GM18505 (cell line): ENCODE measurements around the gene MYOM3.

Experiments
- ATAC-seq: cut with Tn5 transposase; IDR thresholded peaks from one replicate; pipeline ENCODE4 v1.9.1; 2021; ENCODE audit not compliant: unreplicated experiment
- POLR2A ChIP-seq: IDR thresholded peaks from 4 replicates; pipeline ENCODE4 v1.6.1; 2011; ENCODE audit warnings: borderline replicate concordance; ENCODE audit not compliant: insufficient read depth, insufficient read length; ENCODE audit errors: extremely low read depth

The MYOM3 gene

DNA sequence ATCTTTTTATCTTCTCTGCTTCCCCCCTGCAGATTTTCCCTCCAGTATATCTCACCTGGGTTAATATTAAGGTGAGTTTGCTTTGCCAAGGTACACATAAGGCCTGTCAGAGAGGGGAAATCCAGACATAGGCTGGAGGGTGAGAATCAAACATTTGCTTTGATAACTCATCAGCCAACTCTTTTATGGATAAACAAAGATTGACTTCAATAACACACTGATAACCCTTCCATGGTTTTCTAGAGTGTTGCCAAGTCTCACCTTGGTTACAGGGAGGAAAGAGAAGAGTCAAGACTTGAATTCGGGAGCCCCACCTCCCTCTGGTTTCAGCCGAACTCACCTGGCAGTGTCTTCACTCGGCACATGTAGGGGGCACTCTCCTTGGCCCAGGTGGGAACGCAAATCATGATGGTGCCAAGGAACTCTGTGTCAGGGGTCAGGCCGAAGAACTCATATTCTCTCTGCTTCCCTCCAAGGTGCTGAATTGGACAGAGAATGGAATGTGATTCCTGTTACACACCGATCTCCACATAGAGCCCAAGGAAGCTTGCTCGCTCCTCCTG is 15.9 kb upstream of the MYOM3 start:
- ATAC-seq, result no peak
- no peak for TF ChIP-seq POLR2A

DNA sequence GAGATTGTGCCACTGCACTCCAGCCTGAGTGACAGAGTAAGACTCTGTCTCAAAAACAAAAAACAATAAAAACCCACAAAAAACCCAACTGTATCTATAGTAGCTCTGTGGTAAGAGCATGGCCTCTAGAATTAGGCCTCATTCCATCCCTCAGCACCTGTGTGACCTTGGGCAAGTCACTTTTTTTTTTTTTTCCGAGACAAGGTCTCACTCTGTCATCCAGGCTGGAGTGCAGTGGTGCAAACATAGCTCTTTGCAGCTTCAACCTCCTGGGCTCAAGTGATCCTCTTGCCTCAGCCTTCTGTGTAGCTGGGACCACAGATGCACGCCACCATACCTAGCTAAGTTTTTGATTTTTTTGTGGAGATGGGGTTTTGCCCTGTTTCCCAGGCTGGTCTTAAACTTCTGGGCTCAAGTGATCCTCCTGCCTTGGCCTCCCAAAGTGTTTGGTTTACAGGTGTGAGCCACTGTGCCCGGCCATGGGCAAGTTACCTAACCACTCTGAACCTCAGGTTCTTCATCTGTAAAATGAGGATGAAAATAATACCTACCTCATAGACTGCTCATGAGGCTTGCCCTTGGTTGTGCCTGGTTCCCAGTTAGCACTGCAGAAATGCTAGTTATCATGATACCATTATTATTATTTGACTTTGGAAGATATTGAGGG is 15.3 kb upstream of the MYOM3 start:
- ATAC-seq, result no peak
- TF ChIP-seq POLR2A, result no peak

DNA sequence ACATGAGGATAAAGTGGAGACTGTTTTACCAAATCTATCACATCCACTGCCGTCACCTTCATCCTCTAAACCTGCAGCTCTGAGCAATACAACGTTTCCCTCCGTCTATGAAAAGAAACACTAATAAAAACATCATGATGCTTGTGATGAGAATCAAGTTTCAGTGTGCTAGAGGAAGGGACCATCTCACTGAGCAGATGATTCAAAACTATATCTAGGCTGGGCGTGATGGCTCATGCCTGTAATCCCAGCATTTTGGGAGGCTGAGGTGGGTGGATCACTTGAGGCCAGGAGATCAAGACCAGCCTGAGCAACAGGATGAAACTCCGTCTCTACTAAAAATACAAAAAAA is 14.7 kb upstream of the MYOM3 start:
- ATAC-seq, result no peak
- TF ChIP-seq POLR2A, result no peak

DNA sequence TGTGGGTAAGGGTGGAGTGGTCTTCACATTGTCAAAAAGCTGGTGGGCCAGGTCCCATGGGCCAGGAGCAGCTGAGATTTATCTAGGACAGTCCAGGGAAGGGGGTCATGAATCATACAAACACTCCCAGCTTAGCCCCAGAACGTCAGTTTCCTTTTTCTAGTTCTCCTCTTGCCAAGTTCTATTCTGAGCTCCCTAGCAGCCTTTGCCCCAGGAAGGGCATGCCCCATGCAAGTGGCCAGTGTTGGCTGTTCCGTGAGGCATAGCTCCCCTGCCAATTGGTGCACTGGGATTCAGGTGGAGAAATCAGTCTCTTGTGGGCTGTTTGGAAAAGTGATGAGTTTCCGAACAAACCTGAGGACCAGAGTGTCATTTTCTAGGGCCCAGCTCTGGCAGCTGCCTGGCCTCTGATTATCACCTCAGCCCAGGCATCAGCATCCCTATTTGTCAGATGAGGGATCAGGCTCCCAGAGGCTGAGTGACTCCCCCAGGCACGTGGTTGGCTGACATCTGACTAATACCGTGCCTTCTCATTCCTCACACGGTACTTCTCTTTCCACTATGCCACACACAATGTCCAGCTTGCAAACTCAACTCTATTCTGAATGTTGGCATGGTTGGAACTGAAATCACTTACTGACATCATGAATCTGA is 14.2 kb upstream of the MYOM3 start:
- no peak for ATAC-seq
- no peak for TF ChIP-seq POLR2A

DNA sequence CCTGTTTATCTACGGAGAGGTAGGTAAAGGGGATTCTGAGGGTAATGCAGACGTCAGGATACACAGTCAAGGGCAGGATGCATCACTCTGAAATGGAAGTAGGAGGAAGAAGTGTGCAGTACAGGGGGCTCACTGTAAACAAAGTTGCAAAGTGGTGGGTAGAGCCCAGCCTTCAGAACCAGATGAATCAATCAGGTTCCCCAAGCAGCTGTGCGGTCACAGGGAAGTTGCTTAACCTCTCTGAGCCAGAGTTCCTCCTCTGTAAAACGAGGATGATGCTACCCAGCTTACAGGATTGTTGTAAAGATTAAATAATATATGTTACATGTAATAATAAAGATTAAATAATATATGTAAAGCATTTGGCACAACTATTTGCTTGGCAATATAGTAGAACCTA is 13.5 kb upstream of the MYOM3 start:
- no peak for ATAC-seq
- TF ChIP-seq POLR2A, result no peak

DNA sequence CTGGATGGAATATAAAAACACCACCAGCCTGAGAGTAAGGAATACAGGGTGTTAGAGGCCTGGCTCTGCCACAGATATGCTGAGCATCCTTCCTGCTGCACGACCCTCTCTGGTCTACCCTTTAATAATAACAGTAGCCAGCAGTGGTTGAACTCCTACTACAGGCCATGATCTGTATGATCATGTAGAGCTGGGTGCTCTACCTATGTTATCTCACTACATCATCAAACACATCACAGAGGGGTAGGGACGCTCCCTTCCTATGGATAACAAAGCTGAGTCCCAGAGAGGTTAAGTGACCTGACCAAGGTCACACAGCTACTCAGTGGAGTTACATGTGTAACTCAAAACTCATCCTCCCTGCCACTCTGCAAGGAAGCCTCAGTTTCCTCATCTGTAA is 13.0 kb upstream of the MYOM3 start:
- TF ChIP-seq POLR2A, result no peak
- no peak for ATAC-seq

DNA sequence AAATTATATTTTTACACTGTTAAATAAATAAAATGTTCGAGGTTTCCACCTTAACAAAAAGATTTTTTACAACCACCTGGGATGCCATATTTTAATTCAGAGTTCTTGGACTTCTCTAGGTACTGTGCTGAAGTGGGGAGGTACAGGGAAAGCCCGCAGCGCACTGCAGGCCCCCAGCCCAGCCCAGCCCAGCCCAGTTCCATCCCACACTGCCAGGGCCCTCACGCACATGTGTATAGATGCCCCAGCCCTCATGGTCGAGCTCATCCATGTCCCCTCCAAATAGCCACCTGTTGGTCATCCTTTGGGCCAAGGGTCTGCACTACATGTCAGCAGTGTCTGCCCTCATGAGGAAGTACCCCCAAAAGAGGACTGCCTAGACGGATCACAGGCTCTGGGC is 11.7 kb upstream of the MYOM3 start:
- no peak for ATAC-seq

DNA sequence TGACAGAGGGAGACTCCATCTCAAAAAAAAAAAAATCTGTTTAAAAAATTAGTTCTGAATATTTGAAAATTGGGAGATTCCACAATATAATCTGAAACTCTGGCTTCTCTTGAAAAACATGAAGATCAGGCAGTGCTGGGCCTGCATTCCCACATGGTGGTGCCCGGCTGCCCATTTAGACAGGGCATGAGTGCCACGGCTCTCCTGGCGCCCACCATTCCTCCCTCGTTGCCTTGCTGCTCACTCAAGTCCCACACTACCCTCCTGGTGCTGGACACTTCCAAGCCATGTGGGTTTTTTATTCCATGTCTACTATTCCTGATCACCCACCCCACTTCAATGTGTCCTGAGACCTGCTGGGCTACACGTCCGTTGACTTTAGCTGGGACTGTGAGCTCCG is 10.8 kb upstream of the MYOM3 start:
- ATAC-seq, result no peak
- no peak for TF ChIP-seq POLR2A

More for the DNA sequence above, 11.7 kb upstream of the MYOM3 start:
- no peak for TF ChIP-seq POLR2A

DNA sequence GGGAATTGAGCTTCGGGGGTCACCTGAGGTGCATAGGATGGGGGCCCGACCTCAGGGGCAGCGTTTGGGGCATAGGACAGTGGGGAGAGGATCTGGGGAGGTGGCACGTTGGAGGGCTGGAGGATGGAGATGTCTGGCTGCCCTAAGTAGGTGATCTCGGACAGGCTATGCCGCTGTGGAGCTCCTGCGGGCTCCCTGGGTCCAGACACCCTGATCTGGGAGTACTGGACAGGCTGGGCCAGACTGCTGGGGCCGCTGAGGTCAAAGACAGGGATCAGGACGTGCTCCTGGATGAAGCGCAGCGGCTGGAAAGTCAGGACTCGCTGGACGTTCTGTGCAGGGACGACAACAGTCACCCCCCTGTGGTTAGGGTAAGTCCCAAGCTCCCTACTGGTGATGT is 9.5 kb upstream of the MYOM3 start:
- no peak for ATAC-seq
- TF ChIP-seq POLR2A, result no peak

DNA sequence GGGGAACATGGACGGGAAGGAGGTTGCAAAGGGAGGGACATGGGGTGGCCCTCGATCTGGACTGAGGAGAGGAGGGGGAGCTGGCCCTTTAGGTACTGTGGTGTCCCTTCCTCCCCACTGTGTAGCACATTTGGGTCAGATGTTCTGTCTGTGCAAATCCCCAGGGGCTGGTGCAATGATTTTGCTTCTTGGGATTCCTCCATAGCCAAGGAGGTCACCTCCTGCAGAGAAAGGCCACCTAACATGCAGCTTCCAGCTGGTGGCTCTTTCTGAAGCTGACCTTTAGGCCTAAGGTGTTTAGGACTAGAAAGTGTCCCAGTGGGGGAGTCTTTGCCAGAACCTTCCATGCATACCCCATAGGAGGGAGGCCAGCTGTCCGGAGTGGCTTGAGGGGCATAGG is 9.0 kb upstream of the MYOM3 start:
- no peak for TF ChIP-seq POLR2A

DNA sequence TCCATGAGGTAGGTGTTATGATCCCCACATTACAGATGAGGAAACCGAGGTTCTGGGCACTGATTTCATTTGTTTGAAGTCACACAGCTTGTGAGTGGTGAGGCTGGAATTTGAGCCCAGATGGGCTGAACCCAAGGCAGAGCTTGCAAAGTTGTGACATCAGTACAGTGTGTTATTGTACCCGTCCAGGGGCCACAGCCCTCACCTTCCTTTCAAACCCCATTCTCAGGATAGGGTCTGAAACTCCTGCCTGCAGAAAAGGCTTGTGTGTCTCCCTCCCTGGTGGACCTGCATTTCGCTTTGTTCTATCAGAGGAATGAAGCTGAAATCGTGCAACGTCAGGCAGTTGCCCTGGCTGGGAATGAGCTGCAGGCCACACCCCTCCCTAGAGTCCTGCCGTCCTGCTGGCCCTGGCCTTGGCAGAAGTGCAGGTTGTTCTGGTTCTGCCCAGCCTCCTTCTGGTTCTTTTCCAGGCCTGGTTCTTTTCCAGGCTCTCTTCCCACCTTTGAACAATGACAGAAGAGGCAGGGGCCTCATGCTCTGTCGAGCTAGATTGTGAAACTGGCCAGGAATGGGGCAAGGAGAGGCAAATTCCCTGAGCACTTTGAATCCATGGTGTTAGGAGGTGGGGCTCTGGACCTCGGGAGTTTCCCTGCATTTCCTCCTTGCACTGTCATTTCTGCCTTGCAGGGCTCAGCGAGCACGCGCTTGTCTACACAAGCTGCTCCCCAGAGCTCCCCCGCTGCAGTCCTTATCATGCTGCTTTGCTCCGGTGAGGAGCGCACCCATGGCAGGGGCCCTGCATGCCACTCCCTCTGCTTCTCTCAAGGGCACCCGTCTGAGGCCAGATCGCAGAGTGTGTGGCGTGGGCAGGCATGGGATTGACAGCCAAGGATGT is 8.2 kb upstream of the MYOM3 start:
- no peak for TF ChIP-seq POLR2A

More for the DNA sequence above, 9.0 kb upstream of the MYOM3 start:
- ATAC-seq, result no peak

DNA sequence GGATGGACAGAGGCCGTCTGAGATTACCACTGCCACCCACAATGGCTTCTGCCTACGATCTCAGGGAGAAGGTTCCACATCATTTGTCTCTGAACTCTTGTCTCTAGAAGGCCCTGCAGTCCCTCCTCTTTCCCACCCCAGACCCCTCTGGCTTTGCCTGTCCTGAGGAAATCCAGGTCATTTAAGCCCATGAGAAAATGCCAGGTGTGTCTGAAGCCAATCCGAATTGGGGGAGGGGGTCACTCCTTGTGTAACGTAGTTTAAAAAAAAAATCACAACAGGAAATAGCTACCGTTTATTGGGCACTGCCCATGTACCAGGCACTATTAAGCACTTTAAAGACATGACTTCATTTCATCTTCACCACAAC is 7.5 kb upstream of the MYOM3 start:
- ATAC-seq, result no peak
- TF ChIP-seq POLR2A, result no peak

More for the DNA sequence above, 8.2 kb upstream of the MYOM3 start:
- no peak for ATAC-seq

DNA sequence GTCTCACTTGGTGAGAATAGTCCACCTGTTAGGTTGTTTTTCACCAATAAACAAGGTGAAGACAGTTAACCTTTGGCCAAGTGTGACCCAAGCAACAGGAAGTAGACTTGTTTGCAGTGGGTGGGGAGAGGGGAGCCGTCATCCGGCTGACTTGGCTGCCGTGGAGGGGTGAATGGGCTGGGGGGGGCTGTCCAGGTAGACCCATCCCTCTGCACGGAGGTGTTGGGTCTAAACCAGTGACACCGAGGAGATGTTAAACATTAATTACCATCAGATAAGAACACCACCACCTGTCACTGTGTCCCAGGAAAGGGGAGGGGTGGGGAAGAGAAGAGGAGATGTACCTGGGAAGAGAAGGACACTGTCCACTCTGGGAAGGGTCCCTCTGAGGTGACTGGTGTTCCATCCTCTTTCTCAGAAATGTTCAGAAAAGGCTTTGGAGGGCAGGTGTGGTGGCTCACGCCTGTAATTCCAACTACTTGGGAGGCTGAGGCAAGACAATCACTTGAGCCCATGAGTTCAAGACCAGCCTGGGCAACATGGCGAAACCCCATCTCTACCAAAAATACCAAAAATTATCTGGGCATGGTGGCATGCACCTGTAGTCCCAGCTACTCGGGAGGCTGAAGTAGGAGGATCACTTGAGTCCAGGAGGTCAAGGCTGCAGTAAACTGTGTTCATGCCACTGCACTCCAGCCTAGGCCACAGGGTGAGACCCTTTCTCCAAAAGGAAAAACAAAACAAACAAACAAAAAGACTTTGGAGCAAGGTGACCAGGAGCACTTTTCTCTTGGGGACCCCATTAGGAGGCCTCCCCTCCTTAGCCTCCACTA is 6.7 kb upstream of the MYOM3 start:
- ATAC-seq, result no peak
- TF ChIP-seq POLR2A, result no peak
